Sigmoid colon (tissue), 7 donors: ENCODE results near the gene OSCP1. TPM values are rescaled to one million over a fixed set of nuclear protein-coding genes. Genes with fewer than 3 reads are reported as not detected.
A peak's percentile ranks its signal among the peaks of the same experiment; 100 is the strongest.

ENCODE experiments used
- DNase-seq: peaks from one replicate; pipeline ENCODE4 v3.0.0-alpha.2; 2019
- H3K27ac ChIP-seq, 4 donors: fragments of 200-600 bp; sonication (generic); one replicate each; pipeline ENCODE4 v1.5.1; 2016 to 2019; ENCODE audit warnings: mild to moderate bottlenecking in 1 of 4
- H3K27me3 ChIP-seq, 3 donors: fragments of 200-600 bp; sonication (generic); one replicate each; pipeline ENCODE4 v1.5.1; 2019; ENCODE audit warnings: mild to moderate bottlenecking in 1 of 3
- H3K36me3 ChIP-seq, 4 donors: fragments of 200-600 bp; sonication (generic); one replicate each; pipeline ENCODE4 v1.5.1; 2016 to 2019
- H3K4me1 ChIP-seq, 4 donors: fragments of 200-600 bp; sonication (generic); one replicate each; pipeline ENCODE4 v1.5.1; 2017 to 2019
- H3K4me3 ChIP-seq, 4 donors: fragments of 200-600 bp; sonication (generic); one replicate each; pipeline ENCODE4 v1.5.1; 2017 to 2019; ENCODE audit warnings: mild to moderate bottlenecking in 2 of 4, moderate library complexity in 1 of 4
- H3K9me3 ChIP-seq, 4 donors: fragments of 200-600 bp in 3 of 4; sonication (generic) in 3 of 4; one replicate each; pipeline versions ENCODE4 v1.5.1 to v1.6.1; 2013 to 2019
- EP300 ChIP-seq, 4 donors: sonication (generic); formaldehyde crosslinking; IDR thresholded peaks; one replicate each; pipeline ENCODE4 v1.6.1; 2017; ENCODE audit warnings: antibody characterized with exemption in 4 of 4
- POLR2A ChIP-seq, 2 donors: fragments of 450-650 bp; IDR thresholded peaks; one replicate each; pipeline ENCODE4 v1.6.1; 2016; ENCODE audit warnings: antibody characterized with exemption in 2 of 2, mild to moderate bottlenecking in 2 of 2, moderate library complexity in 2 of 2
- POLR2AphosphoS5 ChIP-seq, 4 donors: sonication (generic); formaldehyde crosslinking; IDR thresholded peaks; one replicate each; pipeline ENCODE4 v1.6.1; 2017; ENCODE audit warnings: antibody characterized with exemption in 4 of 4
- WGBS, 2 donors: extraction: QIAGEN DNeasy Blood & Tissue Kit; methylation state at CpG; one replicate each; pipeline ENCODE4 v1.1.7; 2013; 5-methylcytosine and 5-hydroxymethylcytosine counted together
- intact Hi-C: fragments of 100-400 bp; cut with DNase I; formaldehyde crosslinking; loops from one replicate; pipeline ENCODE4 v1.15.1; 2023
- polyA plus RNA-seq, 3 donors: library from polyadenylated mRNA; stranded (reverse); fragments of 200-250 nt; gene quantifications; one replicate each; pipeline ENCODE4 v1.2.3, GENCODE V29; 2013
- total RNA-seq, 4 donors: library from RNA; depleted of rRNA; stranded (reverse); fragments of >200 nt; gene quantifications; one replicate each; pipeline ENCODE4 v1.1.0, GENCODE V29; 2016
- TF ChIP-seq, protein P1 (sequence below), 4 experiments: fragments of 450-650 bp in 3 of 4; fragments of 200-600 bp in 1 of 4; IDR thresholded peaks; one replicate each; pipeline ENCODE4 v1.5.1; 2016 to 2019; ENCODE audit warnings: antibody characterized with exemption in 4 of 4, mild to moderate bottlenecking in 3 of 4, moderate library complexity in 2 of 4
- donor health status: healthy with polysubstance abuse.
- donor health status: Bipolar disorder and iron deficiency.
- donor health status: healthy.

The OSCP1 gene
- total and polyA plus RNA-seq, 7 donors, result 1.8 to 15.3 (median 10.3) TPM; not detected in 1

DNA sequence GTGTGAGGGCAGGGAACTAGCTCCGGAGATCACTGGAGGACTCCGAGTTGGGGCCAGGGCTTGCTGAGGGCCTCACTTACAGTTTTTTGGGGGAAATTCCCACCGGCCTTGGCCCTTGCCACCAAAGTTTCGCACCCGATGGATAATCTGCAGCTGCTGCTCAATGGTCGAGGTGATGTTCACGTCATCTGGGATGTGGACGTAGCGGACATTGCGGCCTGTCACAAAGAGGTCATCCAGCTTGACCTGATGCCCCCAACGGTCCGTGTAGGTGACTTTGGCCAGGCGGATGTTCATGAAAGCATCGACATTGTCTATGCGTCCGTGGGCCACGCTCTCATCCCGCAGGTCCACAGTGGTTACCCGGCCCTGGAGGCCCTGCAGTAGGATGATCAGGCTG lies 56.6 kb downstream of the OSCP1 start:
- intact Hi-C loops, result no loop called here
- WGBS, 2 donors, result 96% methylated on average over 19 of the region's 19 CpGs

DNA sequence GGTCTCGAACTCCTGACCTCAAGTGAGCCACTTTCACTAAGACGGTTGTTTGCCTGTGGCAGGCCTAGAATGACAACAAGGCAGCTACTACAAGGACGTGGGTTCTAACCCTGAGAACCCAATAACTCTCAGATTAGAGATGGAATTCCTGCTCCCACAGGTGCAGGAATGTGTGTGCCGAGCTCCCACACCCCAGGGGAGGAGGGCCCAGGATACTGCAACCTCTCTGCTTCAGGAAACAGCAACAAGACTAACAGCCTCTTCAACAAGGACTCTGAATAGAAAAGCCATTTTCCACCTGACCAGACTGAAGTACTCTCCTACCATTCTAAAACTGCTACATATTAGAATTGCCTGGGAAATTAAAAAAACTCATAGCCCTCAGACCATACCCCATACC lies 57.4 kb downstream of the OSCP1 start:
- intact Hi-C loops, result no loop called here
- TF ChIP-seq EP300 (IDR thresholded peaks at IDR 0.05) (no peak), POLR2AphosphoS5 (IDR thresholded peaks at IDR 0.05) (no peak), POLR2A (IDR thresholded peaks at IDR 0.05) (no peak)
- TF ChIP-seq, protein P1, sequence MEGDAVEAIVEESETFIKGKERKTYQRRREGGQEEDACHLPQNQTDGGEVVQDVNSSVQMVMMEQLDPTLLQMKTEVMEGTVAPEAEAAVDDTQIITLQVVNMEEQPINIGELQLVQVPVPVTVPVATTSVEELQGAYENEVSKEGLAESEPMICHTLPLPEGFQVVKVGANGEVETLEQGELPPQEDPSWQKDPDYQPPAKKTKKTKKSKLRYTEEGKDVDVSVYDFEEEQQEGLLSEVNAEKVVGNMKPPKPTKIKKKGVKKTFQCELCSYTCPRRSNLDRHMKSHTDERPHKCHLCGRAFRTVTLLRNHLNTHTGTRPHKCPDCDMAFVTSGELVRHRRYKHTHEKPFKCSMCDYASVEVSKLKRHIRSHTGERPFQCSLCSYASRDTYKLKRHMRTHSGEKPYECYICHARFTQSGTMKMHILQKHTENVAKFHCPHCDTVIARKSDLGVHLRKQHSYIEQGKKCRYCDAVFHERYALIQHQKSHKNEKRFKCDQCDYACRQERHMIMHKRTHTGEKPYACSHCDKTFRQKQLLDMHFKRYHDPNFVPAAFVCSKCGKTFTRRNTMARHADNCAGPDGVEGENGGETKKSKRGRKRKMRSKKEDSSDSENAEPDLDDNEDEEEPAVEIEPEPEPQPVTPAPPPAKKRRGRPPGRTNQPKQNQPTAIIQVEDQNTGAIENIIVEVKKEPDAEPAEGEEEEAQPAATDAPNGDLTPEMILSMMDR (IDR thresholded peaks at IDR 0.05), result no peak
- H3K4me3 ChIP-seq, result no peak overlapping the region
- 91 to 95% methylated on average over 4 of the region's 4 CpGs for WGBS, 2 donors
- H3K27me3 ChIP-seq, result no peaks in the 10 kb centered on the region
- H3K36me3 ChIP-seq, result peaks cover 5 to 40% (median 30%) of the 10 kb centered on the region in 4 donors
- DNase-seq, result no peak
- no peaks in the 10 kb centered on the region for H3K9me3 ChIP-seq
- peaks cover 0 to 49% (median 27%) of the 10 kb centered on the region in 4 donors for H3K4me1 ChIP-seq
- H3K27ac ChIP-seq, result no peak overlapping the region

More for the DNA sequence above, 56.6 kb downstream of the OSCP1 start:
- Histone ChIP-seq H3K36me3 (peaks cover 5 to 40% (median 30%) of the 10 kb centered on the region in 4 donors), H3K4me1 (peaks cover 0 to 45% (median 24%) of the 10 kb centered on the region in 4 donors), H3K27me3 (no peaks in the 10 kb centered on the region), H3K27ac (no peak overlapping the region), H3K4me3 (no peak overlapping the region), H3K9me3 (no peaks in the 10 kb centered on the region)
- no peak for DNase-seq
- TF ChIP-seq, protein P1 (IDR thresholded peaks at IDR 0.05), result no peak
- TF ChIP-seq EP300 (IDR thresholded peaks at IDR 0.05) (no peak), POLR2A (IDR thresholded peaks at IDR 0.05) (no peak), POLR2AphosphoS5 (IDR thresholded peaks at IDR 0.05) (no peak)

DNA sequence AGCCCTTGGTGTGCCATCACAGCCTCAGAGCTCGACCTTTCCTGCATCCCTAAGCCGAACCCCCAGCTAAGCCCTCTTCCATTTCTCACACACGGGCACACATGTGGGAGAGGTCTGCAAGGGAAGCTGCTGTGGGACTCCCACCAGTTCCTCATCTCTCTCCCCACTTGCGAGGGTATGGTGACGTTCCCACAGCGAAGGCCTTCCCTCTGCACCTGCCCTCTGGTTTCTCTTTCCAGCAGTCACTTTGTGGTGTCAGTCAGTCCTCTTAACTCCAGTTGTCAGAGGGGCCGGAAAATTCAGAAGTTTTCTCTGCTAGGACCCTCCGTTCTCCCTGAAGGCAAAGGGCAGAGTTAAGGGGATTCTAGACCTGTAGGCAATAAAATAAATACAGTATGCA lies 59.0 kb downstream of the OSCP1 start:
- TF ChIP-seq POLR2AphosphoS5 (IDR thresholded peaks at IDR 0.05) (no peak), POLR2A (IDR thresholded peaks at IDR 0.05) (no peak), EP300 (IDR thresholded peaks at IDR 0.05) (no peak)
- TF ChIP-seq, protein P1 (IDR thresholded peaks at IDR 0.05), result no peak
- intact Hi-C loops, result no loop called here
- Histone ChIP-seq H3K27ac (peak overlapping the region in 1 of 4 donors; percentile 95), H3K4me3 (no peak overlapping the region), H3K4me1 (peaks cover 0 to 52% (median 31%) of the 10 kb centered on the region in 4 donors), H3K9me3 (no peaks in the 10 kb centered on the region), H3K27me3 (no peaks in the 10 kb centered on the region), H3K36me3 (peaks cover 5 to 40% (median 30%) of the 10 kb centered on the region in 4 donors)
- no peak for DNase-seq
- WGBS, 2 donors, result 80 to 93% methylated on average over 8 of the region's 8 CpGs

DNA sequence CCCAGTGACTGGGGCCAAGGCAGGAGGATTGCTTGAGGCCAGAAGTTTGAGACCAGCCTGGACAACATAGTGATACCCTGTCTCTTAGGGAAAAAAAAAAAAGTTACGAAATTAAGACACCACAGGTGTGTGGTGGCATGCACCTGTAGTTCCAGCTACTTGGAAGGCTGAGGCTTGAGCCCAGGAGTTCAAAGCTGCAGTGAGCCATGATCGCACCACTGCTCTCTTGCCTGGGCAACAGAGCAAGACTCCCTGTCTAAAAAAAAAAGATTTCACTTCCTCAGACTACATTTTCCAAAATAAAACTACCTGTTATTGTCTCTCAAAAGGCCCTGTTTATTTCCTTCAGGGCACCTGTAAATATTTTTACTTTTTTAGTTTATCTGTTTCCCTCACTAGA lies 59.8 kb downstream of the OSCP1 start:
- H3K4me1 ChIP-seq, result peaks cover 0 to 46% (median 28%) of the 10 kb centered on the region in 4 donors
- no peak overlapping the region for H3K4me3 ChIP-seq
- H3K9me3 ChIP-seq, result no peaks in the 10 kb centered on the region
- intact Hi-C loops, result no loop called here
- H3K27ac ChIP-seq, result peak overlapping the region; percentile 95 to 98 (median 97)
- H3K36me3 ChIP-seq, result peaks cover 5 to 40% (median 30%) of the 10 kb centered on the region in 4 donors
- 73 to 86% methylated on average over 2 of the region's 2 CpGs for WGBS, 2 donors
- no peak for DNase-seq
- H3K27me3 ChIP-seq, result no peaks in the 10 kb centered on the region
- TF ChIP-seq POLR2AphosphoS5 (IDR thresholded peaks at IDR 0.05), result no peak
- no peak for TF ChIP-seq EP300 (IDR thresholded peaks at IDR 0.05)
- TF ChIP-seq POLR2A (IDR thresholded peaks at IDR 0.05), result no peak
- TF ChIP-seq, protein P1 (IDR thresholded peaks at IDR 0.05), result no peak

DNA sequence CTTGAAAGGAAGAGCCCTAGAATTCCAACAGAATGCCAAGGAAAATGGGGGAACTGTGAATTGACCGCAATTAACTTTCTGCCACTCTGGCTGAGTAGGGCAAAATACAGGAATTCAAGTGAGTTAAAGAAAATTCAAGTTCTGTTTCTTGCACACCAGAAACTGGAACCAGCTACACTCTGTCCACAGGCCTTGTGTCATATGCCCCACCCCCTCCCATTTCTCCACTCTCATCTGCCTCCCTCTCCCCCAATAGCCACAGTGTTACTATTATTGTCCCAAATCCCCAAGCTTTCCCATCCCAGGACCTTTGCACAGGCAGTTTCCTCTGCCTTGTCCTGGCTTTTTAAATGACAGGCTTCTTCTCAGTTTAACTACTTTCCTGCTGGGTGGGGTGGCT lies 60.3 kb downstream of the OSCP1 start:
- H3K27me3 ChIP-seq, result no peaks in the 10 kb centered on the region
- intact Hi-C loops, result loop anchor here (5.0 kb wide), 1 partner anchor 243 kb away; the partner anchor contains the start of gene TRAPPC3
- WGBS, 2 donors, result 83 to 94% methylated on average over 1 of the region's 1 CpG
- TF ChIP-seq, protein P1 (IDR thresholded peaks at IDR 0.05), result no peak
- TF ChIP-seq EP300 (IDR thresholded peaks at IDR 0.05), result no peak
- no peak for TF ChIP-seq POLR2AphosphoS5 (IDR thresholded peaks at IDR 0.05)
- no peak for TF ChIP-seq POLR2A (IDR thresholded peaks at IDR 0.05)
- no peak overlapping the region for H3K4me3 ChIP-seq
- H3K9me3 ChIP-seq, result no peaks in the 10 kb centered on the region
- H3K27ac ChIP-seq, result peak overlapping the region; percentile 95 to 98 (median 97)
- H3K36me3 ChIP-seq, result peaks cover 5 to 40% (median 30%) of the 10 kb centered on the region in 4 donors
- DNase-seq, result no peak
- peaks cover 0 to 43% (median 28%) of the 10 kb centered on the region in 4 donors for H3K4me1 ChIP-seq
